MM.1S (cell line): ENCODE measurements around the gene PCDHA6.

Experiments
- EZH2 ChIP-seq: fragments of 300-600 bp; sonication (generic); optimal IDR thresholded peaks from 2 replicates; pipeline ENCODE3; 2017; ENCODE audit warnings: low read depth, mild to moderate bottlenecking, antibody characterized with exemption, low read length, mixed read lengths
- EZH2phosphoT487 ChIP-seq: fragments of 300-600 bp; sonication (generic); IDR thresholded peaks from 2 replicates; pipeline ENCODE4 v1.6.1; 2018; ENCODE audit warnings: antibody characterized with exemption, low read length
- TF ChIP-seq, protein P1 (sequence below): fragments of 300-600 bp; sonication (generic); IDR thresholded peaks from 2 replicates; pipeline ENCODE4 v1.5.1; 2016; ENCODE audit warnings: antibody characterized with exemption, low read length, mixed read lengths

DNA sequence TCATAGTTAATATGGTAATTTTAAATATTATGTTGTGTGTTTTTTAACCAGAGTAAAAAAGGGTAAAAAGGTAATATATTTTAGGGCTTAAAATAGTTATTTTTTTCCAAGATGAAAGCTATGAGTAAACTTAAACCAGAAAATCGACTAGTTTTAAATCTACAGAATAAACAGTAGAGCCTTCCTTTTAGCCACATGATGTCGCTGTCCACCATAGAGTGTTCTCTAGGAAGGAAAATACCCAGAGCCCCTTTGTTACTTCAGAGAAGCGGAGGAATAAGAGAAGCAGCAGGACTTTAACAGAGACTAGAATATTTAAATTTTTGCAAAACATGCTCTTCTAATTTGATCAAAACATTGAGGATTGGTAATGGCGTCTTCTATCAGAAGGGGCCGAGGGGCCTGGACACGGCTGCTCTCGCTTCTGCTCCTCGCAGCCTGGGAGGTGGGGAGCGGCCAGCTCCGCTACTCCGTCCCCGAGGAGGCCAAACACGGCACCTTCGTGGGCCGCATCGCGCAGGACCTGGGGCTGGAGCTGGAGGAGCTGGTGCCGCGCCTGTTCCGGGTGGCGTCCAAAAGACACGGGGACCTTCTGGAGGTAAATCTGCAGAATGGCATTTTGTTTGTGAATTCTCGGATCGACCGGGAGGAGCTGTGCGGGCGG lies 33.0 kb upstream of the PCDHA6 start, which contains the start of gene PCDHA2:
- TF ChIP-seq, protein P1, sequence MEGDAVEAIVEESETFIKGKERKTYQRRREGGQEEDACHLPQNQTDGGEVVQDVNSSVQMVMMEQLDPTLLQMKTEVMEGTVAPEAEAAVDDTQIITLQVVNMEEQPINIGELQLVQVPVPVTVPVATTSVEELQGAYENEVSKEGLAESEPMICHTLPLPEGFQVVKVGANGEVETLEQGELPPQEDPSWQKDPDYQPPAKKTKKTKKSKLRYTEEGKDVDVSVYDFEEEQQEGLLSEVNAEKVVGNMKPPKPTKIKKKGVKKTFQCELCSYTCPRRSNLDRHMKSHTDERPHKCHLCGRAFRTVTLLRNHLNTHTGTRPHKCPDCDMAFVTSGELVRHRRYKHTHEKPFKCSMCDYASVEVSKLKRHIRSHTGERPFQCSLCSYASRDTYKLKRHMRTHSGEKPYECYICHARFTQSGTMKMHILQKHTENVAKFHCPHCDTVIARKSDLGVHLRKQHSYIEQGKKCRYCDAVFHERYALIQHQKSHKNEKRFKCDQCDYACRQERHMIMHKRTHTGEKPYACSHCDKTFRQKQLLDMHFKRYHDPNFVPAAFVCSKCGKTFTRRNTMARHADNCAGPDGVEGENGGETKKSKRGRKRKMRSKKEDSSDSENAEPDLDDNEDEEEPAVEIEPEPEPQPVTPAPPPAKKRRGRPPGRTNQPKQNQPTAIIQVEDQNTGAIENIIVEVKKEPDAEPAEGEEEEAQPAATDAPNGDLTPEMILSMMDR = peak; percentile 53
- TF ChIP-seq EZH2 (no peak), EZH2phosphoT487 (no peak)
